HPDE6-E6E7 (cell line): ENCODE results near the gene POU2F2.

Source experiments
- DNase-seq: peaks from one replicate; pipeline ENCODE4 v3.0.0; 2011; ENCODE audit warnings: missing footprints; ENCODE audit errors: extremely low spot score

Gene POU2F2

DNA sequence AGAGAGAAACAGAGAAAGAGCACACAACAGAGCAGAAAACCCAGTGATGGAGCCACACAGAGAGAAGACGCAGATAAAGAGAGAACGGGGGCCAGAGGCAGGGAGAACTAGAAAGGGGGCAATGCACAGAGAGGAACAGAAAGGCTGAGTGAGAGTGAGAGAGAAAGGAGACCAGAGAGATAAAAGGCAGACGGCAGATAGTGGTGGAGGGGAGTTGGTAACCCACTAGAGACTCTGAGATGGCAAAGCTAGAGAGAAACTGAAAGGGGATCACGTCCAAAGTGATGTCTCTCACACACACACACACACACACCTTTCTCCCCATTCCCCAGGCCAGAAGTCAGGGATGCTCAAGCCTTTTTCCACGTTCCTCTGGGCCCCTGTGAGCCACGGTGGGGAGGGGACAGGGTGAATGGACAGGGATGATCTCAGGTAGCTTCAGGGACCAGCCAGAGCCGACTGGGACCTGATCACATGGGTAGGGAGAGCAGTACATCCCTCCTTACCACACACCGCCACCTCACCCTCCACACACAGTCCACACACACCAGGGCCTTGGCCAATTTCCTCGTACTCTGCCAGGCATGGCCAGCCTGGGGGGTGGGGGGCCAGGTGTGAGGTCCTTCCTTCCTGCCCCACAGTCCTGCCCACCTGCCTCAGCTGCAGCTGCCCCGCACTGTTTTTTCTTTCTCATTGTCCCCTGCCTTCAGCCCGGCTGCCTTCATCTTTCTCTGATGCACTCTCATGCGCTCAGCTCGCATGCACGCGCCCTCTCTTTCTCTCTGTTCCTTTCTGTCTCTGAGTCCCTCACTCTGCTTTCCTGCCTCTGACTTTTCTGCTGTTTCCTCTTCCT is 22.5 kb upstream of the POU2F2 start:
- DNase-seq = no peak

DNA sequence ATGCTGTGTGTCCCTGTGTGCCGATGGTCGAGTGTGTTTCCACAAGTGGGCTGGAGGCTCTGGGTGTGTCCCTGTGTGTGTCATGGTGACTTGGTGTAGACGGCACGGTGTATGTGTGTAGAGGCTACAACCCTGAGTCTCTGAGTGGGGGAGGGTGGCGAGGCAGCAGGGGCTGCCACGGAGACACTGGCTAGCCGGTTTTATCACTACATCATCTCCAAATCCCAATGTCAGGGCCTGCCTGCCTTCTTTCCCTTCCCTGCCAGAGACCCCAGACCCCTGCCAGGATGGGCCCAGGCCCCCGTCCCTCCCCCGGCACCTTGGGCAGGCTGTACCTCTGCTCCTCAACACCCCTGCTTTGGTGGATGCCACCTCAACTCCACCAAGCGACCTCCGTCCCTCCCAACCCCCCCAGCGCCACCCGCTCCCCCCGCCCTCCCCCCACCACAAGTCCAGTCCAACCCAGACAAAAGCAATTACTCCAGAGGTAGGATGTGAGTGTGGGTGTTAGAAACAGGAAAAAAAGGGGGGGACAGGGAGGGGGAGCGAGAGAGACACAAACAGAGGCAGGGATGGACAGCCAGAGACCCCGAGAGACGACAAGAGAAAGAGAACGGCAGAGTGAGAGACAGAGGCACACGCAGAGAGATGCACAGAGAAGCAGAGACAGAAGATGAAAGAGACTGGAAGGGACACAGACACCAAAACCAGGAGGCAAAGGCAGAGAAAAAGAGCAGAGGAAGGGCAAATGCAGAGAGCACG is 21.6 kb upstream of the POU2F2 start:
- no peak for DNase-seq

DNA sequence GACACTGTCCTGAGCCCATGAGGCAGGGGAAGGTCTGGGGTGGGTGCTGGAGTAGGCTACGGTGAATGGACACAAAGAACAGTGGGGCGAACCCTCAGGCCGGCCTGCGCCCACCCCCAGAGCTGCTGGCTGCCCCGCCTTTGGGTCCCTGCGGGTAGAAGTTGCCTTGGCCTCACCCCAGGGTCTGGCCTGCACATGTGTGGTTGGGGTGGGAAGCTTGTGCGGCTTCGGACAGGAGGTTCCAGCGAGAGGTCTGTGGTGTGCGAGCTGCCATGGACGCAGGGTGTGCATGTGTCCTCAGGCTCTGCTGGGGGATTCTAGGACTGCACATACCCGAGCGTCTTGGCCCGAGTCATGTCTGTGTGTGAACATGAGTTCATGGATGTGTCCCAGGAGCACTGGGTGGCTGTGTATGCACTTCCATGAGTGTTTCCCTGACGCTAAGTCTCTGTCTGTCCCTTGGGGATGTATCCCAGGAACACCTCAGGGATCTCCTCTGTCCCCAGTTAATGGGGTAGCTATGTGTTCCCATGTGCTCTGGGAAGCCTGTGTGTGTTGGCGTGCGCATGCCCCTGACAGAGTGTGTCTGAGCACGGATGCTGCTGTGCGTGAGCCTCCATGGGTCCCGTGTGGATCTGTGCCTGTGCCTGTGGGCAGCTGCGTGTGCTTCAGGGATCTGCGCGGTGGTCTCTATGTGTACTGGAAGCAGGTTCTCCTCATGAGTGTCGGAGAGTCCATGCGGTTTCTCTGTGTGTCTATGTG is 20.8 kb upstream of the POU2F2 start:
- no peak for DNase-seq

DNA sequence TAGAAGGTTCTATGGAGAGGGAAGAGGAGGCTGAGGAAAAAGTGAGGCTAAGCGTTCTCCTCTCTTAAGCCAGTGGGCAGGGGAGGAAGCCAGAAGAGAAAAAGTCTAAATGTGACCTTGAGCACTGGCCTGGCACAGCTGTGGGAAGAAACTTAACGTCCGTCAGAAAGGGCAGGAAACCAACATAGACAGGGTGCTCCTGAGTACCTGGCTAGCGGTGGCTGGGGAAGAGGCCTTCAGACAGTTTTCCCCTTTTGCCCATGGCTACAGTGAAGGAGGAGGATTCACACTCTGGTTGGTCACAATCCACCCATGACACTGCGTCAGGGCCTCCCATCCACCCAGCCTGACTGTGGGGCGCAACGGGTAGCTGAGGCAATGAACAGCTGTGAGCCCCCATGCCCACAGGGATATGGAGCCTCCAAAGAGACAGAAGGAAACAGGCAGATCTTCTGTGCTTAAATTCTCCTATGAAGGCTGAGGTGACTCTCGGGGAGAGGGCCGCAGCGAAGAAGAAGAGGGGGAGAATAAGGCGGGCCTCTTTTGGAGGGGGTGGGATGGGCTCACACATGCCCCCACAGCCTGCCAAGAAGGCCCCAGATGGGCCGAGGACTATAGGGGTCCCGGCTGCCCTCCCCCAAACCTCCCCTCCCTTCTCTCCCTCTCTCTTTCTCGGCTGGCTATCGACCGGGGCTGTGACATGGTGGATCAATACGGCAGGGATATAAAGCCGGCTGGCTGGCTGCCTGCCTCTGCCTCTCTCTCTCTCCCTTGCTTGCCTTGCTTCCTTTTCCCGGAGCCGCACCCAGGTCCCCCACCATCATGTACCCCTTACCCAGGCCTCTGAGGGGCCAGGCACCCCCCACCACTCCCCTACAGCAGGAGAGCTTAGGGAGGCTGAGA is 19.8 kb upstream of the POU2F2 start:
- DNase-seq = no peak

DNA sequence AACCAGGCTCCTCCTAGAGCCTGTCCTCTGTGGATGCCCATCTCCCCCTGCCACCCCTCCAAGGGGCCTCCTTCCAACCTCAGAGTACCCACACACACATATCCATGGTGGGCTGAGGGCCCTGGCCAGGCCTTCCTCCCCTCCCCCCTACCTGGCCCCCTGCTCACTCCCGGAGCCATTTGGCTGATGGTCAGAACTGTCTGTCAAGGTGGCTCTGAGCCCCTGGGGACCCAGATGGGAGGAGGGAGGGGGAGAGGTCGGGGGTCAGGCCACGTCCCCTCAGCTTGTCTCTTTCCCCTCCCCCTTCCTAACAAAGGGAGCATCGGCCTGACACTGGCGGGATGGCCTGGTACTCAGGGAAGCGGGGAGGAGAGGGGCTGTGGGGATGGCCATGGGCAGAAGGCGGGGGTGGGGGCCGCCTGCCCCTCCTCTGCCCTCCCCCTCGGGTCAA is 18.7 kb upstream of the POU2F2 start:
- DNase-seq = no peak

DNA sequence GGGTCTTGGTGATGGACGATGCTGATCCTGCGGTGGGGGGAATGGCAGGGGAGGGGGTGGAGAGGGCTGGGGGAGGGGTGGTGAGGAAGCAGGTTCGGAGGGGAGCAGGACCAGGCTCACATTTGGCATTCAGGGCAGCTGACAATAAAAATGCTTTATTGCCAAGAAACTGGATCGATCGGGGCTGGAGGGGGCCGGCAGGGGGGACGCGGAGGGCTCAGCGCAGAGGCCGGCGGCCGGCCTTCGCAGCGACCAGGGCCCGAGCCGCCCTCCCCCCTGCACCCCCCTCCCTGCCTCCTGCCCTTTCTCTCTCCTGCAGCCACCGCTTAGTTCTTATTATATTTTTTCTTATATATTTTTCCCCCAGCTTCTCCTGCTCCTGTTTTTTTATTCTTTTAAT is 18.1 kb upstream of the POU2F2 start:
- no peak for DNase-seq

DNA sequence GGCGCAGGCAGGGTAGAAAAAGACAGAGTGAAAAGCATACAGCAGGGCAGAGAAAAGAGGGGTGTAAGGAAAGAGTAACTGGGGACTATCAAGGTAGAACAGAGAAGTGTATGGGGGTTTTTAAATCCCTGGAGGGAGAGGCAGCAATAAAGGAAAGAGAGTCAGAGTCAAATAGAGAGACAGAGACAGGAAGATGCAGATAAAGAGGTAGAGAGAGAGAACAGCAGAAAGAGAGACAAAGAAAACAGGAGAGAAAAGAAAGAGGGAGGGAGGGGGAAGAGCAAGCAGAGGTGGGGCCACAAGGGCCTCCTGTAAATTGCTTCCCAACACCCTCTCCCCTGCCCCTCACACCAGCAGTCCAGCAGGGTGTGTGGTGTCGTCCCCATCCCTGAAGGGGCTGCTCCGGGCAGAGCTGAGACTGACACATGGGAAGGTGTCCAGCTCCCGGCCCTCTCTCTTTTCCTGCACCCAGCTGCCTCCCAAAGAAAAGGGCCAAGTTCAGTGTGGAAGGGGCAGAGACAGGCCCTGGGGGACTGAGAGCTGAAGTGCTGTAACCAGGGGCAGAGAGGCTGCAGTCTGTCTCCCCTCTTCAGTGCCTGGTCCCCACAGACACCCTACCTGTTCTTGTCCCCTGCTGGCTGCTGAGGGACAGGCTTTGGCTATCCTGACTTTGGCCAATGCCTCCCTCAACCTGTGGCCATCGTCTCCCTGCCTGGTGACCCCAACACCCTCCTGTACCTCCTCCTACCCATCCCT is 17.4 kb upstream of the POU2F2 start:
- DNase-seq = no peak

DNA sequence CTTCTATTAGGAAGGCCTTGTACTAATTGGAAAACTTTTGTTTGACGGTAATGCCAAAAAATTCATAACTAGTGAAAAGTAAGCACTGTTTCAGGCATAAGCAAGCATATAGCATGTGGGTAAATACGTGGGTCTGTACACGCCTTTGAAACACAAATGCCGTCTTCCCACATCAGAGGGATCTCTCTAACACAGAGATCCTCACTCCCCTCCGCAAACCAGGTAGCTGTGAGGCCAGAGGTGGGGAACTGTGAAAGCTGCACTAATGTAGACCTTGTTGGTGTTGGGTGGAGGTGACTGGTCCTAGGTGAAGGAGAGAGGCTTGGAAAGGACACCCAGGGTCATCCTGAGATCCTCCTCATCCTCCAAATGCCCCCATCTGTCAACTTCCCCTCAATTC is 16.0 kb upstream of the POU2F2 start:
- no peak for DNase-seq

DNA sequence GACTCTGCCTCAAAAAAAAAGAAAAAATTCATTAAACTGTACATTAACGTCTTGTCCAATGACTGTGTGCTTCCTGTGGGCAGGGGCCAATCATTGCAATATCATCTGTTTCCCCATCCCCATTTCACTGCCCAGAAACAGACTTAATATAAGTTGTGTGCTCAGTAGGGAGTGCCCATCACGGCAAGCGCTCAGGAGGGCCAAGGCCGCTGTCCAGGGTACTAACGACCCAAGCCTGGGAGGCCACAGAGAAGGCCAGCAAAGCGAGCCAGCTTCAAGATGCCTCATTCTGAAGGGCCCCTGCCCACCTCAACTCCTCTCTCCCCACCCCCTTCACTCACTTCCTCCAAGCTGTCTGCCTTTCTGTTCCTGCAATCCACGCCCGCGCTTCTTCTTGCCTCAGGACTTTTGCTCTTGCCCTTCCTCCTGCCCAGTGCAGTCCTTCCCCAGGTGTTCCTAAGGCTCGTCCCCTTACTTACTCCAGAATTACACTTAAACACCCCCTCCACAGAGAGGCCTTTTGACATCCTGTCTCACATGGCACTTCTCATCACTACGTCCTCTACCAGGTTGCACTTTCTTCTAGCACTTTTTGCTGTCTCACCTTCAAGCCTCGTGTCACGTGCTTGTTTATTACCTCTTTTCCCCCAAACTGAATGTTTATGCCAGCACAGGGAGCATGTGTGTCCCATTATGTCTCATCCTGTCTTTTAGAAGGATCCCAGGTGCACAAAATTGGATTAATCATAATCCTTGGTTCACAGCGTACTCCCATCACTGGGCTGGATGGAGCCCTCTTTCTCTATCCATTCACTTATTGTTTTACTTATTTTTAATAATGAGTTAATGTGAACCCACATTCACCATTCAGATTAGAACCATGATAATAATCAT is 11.3 kb upstream of the POU2F2 start:
- no peak for DNase-seq

DNA sequence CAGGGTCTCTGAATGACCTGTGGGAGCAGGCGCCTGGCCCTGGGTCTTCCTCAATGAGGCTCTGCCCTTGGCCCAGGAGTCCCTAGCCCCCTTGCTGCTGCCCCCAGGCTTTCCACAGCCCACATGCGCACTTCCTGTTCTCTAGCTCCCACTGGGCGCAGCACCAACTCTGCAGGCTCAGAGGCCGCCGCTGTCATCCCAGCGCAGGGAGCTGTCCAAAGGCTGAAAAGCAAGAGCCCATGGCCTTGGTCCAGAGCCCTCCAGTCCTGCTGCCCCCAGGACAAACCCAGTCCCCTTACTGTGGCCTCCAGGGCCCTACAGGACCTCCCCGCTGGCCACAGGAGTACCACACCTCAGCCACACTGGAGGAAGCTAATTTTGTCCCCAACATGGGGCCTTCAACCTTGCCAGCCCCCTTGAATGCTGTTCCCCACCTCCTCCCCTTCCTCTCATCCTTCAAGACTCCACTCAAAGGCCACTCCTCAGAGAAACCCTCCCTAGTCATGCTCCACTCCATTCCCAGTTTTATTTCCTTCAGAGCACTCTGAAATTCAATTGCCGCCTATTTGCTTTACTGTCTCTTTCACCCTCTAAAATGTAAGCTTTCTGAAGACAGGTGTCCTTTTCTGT is 8.0 kb upstream of the POU2F2 start:
- DNase-seq = no peak

DNA sequence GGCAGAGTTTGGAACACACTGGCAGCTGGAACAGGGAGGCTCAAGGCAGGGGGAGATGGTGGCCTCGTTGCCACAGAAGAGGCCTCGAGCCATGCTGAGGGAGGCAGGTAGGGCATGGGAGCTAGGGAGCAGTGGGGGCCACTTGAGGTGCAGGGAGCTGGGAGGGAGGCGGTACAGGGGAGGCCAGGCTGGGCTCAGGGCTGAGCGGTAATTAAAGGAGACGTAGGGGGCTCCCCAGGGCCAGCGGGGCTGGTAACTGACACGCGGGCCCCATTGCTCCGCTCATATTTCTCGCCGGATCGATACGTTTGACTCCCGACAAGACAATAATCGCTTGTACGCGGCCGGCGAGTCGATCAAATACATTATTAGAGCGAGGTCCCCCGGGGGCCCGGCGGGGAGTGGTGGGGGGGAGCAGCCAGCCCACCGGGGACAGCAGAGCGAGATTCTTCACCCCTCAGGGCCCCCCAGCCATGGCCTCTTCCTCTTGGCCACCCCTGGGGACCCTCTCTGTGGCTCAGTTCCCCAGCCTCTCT is 2.4 kb upstream of the POU2F2 start:
- no peak for DNase-seq

DNA sequence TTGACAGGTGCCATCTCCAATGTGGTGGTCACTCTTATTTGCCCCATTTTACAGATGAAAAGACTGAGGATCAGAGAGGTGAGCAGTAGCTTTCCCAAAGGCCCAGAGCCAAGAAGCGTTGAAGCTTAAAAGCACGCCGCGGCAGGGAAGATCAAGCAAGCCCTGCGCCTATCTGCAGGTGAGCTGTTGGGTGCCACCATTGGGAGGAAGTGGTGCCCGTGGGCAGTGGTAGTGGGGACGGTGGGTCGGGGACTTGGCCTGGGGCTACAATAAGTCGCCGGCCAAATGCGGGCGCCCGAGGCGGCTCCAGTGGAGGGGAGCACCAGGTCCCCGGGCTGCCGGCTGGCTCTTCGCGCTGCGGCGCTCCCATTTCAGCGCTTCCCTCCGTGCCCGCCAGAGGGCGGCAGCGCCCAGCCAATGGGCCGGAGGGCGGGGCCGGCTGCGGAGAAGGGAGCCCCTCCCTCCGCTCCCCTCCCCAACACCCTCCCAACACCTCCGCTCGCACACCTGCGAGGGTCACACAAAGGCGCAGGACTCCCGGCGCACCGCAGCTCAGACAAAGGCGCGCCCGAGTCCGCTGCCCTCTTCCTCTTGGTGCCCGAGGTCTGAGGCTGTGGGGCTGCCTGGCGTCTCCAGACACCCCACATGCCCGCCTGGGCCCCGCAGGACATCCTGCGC is 744 bp upstream of the POU2F2 start:
- peak; percentile 47 for DNase-seq

DNA sequence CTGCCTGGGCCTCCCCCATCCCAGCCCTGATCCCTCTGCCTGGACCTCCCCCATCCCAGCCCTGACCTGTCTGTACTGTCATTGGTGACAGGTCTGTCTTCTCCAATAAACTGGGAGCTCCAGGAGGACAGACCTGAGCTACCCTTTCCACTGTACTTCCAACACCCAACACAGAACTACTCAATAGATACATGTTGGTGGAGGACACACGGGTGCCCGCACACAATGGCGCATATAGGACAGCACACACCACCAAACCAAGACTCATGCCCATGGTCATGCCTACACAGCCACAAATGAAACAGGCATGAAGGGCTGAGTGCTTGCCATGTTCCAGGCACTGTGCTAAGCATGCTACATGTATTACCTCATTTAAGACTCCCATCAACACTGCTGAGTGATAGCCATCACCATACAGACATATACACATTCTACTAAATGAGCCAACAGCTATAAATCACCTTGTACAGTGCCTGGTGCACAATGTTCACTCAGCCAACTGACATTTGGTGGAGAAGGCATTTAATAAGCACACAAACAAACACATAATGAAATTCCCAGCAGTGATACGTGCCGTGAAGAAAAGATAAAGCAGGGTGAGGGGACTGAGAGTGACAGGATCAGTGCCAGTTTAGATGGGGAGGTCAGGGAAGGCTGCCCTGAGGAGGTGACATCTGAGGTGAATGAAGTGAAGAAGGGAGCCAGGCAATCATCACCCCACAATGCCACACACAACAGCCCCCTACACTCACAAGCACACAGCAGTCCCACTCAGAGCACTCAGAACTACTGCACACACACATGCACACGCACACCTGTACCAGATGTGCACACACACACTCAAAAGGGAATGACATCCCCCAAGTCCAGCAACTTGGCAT is 857 bp downstream of the POU2F2 start:
- no peak for DNase-seq

DNA sequence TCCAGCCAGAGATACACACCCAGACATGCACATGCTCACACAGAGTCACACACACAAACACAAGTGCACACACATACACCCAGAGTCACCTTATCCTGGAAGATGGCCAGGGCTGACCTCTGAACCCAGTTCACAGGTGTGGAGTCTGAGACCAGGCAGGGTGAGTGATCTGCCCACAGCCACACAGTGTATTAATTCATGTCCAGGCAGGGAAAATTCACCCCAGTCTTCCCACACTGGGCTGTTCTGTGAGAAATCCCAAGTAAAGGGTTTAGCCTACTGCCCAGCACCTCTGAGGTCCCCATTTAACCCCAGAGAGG is 2.0 kb downstream of the POU2F2 start:
- no peak for DNase-seq

DNA sequence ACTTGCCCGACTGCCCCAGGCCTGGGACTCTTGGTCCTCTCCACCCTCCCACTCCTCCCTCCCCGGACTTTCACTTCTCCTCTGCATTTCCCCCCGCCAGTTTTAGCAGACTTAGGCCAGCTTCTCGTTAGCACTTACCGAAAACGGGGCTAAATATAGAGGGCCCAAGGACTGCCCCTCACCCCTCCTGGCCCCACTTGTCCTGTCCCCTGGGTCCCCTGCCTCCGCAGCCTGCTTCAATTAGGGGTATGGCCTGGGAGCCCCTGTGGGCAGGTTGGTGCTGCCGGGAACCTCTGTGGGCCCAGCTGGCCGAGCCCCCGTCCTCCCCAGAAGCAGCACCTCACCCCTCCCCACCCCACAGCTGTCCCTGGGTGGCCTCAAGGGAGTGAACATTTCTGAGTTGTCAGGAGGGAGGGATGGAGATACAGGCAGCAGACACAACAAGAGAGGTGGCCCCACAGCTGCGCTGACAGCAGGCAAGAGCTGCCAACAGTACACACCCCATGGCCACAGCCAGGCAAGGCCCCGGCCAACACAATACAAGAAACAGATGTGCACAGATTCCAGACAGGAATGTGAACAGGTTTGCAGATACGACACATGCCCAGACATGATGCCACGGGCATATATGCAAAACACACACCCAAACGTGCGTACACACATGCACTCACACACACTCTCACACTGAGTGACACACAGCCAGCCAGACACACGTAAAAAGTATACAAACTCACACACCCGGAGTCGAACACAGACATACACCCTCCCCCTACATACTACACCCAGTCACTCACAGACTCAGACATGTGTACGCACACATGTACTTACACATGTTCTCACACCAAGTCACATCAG is 2.6 kb downstream of the POU2F2 start:
- peak; percentile 62 for DNase-seq

DNA sequence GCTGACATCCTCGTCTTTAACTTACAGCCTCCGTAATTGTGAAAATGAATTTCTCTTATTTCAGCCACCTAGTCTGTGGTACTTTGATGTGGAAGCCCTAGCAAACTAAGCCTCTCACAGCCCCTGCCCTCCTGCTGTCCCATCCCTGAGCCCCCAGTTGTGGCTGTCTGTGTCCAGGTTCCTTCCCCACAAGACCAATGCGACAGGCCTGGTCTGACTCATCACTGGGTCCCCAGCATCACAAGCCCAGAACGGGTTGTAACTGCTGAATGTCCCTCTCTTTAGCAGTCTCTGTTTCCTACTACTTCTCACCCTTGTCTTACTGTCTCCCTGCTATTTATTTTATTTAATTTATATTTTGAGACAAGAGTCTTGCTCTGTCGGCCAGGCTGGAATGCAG is 5.7 kb downstream of the POU2F2 start:
- DNase-seq = no peak
